Neuronal stem cell (in vitro differentiated cells): ENCODE results near the gene RINT1.
"Not testable (repeated sequence)": the region's sequence is repeated elsewhere in the genome, so short reads cannot be mapped to it uniquely, and the experiment has no call there.

Experiments used
- DNase-seq: peaks from one replicate; pipeline ENCODE4 v3.0.0-alpha.2; 2013; ENCODE audit warnings: low spot score
- H2AFZ ChIP-seq: one replicate; pipeline ENCODE4 v1.6.1; 2013; ENCODE audit warnings: mild to moderate bottlenecking, low read length, inconsistent platforms
- H2AK5ac ChIP-seq: 2 replicates; pipeline ENCODE4 v1.6.1; 2013; ENCODE audit warnings: low read depth, mild to moderate bottlenecking, inconsistent platforms, low read length, moderate library complexity, mixed read lengths
- H2BK120ac ChIP-seq: 2 replicates; pipeline ENCODE4 v1.6.1; 2013; ENCODE audit warnings: low read depth, mild to moderate bottlenecking, inconsistent platforms, low read length, moderate library complexity, mixed read lengths
- H2BK12ac ChIP-seq: one replicate; pipeline ENCODE4 v1.6.1; 2013; ENCODE audit warnings: low read length, inconsistent platforms
- H2BK15ac ChIP-seq: 2 replicates; pipeline ENCODE4 v1.6.1; 2013; ENCODE audit warnings: mild to moderate bottlenecking, low read length, inconsistent platforms, mixed read lengths
- H2BK5ac ChIP-seq: one replicate; pipeline ENCODE4 v1.6.1; 2013; ENCODE audit warnings: inconsistent platforms, mild to moderate bottlenecking, low read length, moderate library complexity
- H3K14ac ChIP-seq: one replicate; pipeline ENCODE4 v1.6.1; 2013; ENCODE audit warnings: low read length, inconsistent platforms
- H3K18ac ChIP-seq: 2 replicates; pipeline ENCODE4 v1.6.1; 2013; ENCODE audit warnings: low read length, inconsistent platforms
- H3K23ac ChIP-seq: 2 replicates; pipeline ENCODE4 v1.6.1; 2013; ENCODE audit warnings: low read depth, mild to moderate bottlenecking, mixed read lengths, low read length, inconsistent platforms; ENCODE audit not compliant: poor library complexity
- H3K27ac ChIP-seq: replicated peaks from 3 replicates; pipeline ENCODE4 v1.5.1; 2013; ENCODE audit warnings: low read length, inconsistent platforms
- H3K27me3 ChIP-seq, 3 experiments: 2 replicates each; pipeline ENCODE4 v1.6.1; 2013; ENCODE audit warnings: low read length in 3 of 3, mild to moderate bottlenecking in 2 of 3, inconsistent platforms in 1 of 3, low read depth in 1 of 3, mixed read lengths in 1 of 3, moderate library complexity in 1 of 3; ENCODE audit not compliant: control insufficient read depth in 3 of 3, insufficient read depth in 3 of 3
- H3K36me3 ChIP-seq, 2 donors: replicated peaks in 1 of 2; 2 replicates each; pipeline ENCODE4 v1.6.1; 2013; ENCODE audit warnings: low read length in 2 of 2; ENCODE audit not compliant: control insufficient read depth in 2 of 2, insufficient read depth in 2 of 2
- H3K4ac ChIP-seq: 2 replicates; pipeline ENCODE4 v1.6.1; 2013; ENCODE audit warnings: inconsistent platforms, mild to moderate bottlenecking, low read length, moderate library complexity
- H3K4me1 ChIP-seq, 2 donors: 1 replicate in 1 of 2; 2 replicates in 1 of 2; pipeline ENCODE4 v1.6.1; 2013; ENCODE audit warnings: low read length in 2 of 2, low read depth in 1 of 2; ENCODE audit not compliant: control insufficient read depth in 2 of 2, insufficient read depth in 1 of 2
- H3K4me2 ChIP-seq: one replicate; pipeline ENCODE4 v1.6.1; 2013; ENCODE audit warnings: mild to moderate bottlenecking, low read length, inconsistent platforms; ENCODE audit not compliant: insufficient read depth, poor library complexity, severe bottlenecking
- H3K4me3 ChIP-seq, 2 donors: 2 replicates each; pipeline ENCODE4 v1.5.1; 2013; ENCODE audit warnings: low read length in 2 of 2, mild to moderate bottlenecking in 2 of 2, inconsistent platforms in 1 of 2, moderate library complexity in 1 of 2
- H3K79me1 ChIP-seq: one replicate; pipeline ENCODE4 v1.6.1; 2013; ENCODE audit warnings: low read depth, mild to moderate bottlenecking, inconsistent platforms, low read length, moderate library complexity
- H3K9ac ChIP-seq: one replicate; pipeline ENCODE4 v1.6.1; 2013; ENCODE audit warnings: mild to moderate bottlenecking, low read depth, low read length, inconsistent platforms; ENCODE audit not compliant: poor library complexity
- H3K9me3 ChIP-seq, 2 donors: replicated peaks in 1 of 2; 2 replicates each; pipeline versions ENCODE3 to v1.6.1; 2013; ENCODE audit warnings: low read length in 2 of 2, mild to moderate bottlenecking in 2 of 2, inconsistent platforms in 1 of 2, low read depth in 1 of 2, mixed read lengths in 1 of 2, moderate library complexity in 1 of 2; ENCODE audit not compliant: control insufficient read depth in 2 of 2, insufficient read depth in 1 of 2
- H4K8ac ChIP-seq: one replicate; pipeline ENCODE4 v1.6.1; 2013; ENCODE audit warnings: low read depth, mild to moderate bottlenecking, inconsistent platforms, low read length, moderate library complexity
- H4K91ac ChIP-seq: one replicate; pipeline ENCODE4 v1.6.1; 2013; ENCODE audit warnings: low read length, low read depth, mild to moderate bottlenecking, inconsistent platforms; ENCODE audit not compliant: poor library complexity
- WGBS, 2 donors: extraction: QIAGEN DNeasy Blood & Tissue Kit; methylation state at CpG; one replicate each; pipeline ENCODE4 v1.1.7; 2013; ENCODE audit warnings: missing lambda C conversion rate in 2 of 2, mixed read lengths in 1 of 2; ENCODE audit not compliant: insufficient read length in 2 of 2, insufficient replicate concordance in 1 of 2; ENCODE audit errors: extremely low coverage in 2 of 2; 5-methylcytosine and 5-hydroxymethylcytosine counted together

Gene RINT1

GRCh38 chr7:105519353-105519752 lies 12.6 kb upstream of the RINT1 start:
- H3K4me1 ChIP-seq: peaks cover 2% of the 10 kb centered on the region in 2 donors
- peaks cover 0 to 6% of the 10 kb centered on the region in 2 donors for H3K9me3 ChIP-seq
- H3K79me1 ChIP-seq: peaks cover 4% of the 10 kb centered on the region
- H4K91ac ChIP-seq: no peak overlapping the region
- no peak overlapping the region for H3K4me3 ChIP-seq
- no peak overlapping the region for H3K18ac ChIP-seq
- no peak for DNase-seq
- H3K27ac ChIP-seq: no peak overlapping the region
- no peak overlapping the region for H3K23ac ChIP-seq
- H3K9ac ChIP-seq: no peak overlapping the region
- H3K27me3 ChIP-seq: no peaks in the 10 kb centered on the region
- no peak overlapping the region for H2AFZ ChIP-seq
- no CpG with 5 or more reads among the region's 6 CpGs for WGBS, 2 donors
- H3K4ac ChIP-seq: no peak overlapping the region
- no peak overlapping the region for H2AK5ac ChIP-seq
- no peak overlapping the region for H4K8ac ChIP-seq
- H3K4me2 ChIP-seq: no peak overlapping the region
- H2BK12ac ChIP-seq: no peak overlapping the region
- H2BK120ac ChIP-seq: no peak overlapping the region
- no peak overlapping the region for H2BK5ac ChIP-seq
- peaks cover 5 to 37% of the 10 kb centered on the region in 2 donors for H3K36me3 ChIP-seq
- H3K14ac ChIP-seq: no peak overlapping the region
- H2BK15ac ChIP-seq: no peak overlapping the region

GRCh38 chr7:105520620-105521019 lies 11.4 kb upstream of the RINT1 start:
- H3K4me2 ChIP-seq, H3K27ac ChIP-seq, H3K79me1 ChIP-seq, H2AFZ ChIP-seq, H3K9me3 ChIP-seq, H4K91ac ChIP-seq, DNase-seq, H2BK12ac ChIP-seq, H4K8ac ChIP-seq, H2AK5ac ChIP-seq, H3K14ac ChIP-seq, H3K4ac ChIP-seq, H3K4me1 ChIP-seq, H2BK15ac ChIP-seq, H3K27me3 ChIP-seq, H2BK5ac ChIP-seq, H3K23ac ChIP-seq, H3K18ac ChIP-seq, H2BK120ac ChIP-seq: not testable (repeated sequence)
- peaks cover 5 to 34% of the 10 kb centered on the region in 2 donors for H3K36me3 ChIP-seq
- H3K4me3 ChIP-seq: peak overlapping the region in 1 of 2 donors; percentile 71
- no CpG with 5 or more reads among the region's 7 CpGs for WGBS, 2 donors
- peak overlapping the region; percentile 15 for H3K9ac ChIP-seq

- Histone ChIP-seq H3K4ac (no peak overlapping the region), H3K14ac (peak overlapping the region; percentile 94), H3K79me1 (peaks cover 4% of the 10 kb centered on the region), H2AFZ (peak overlapping the region; percentile 91), H2BK15ac (no peak overlapping the region), H3K36me3 (peaks cover 5 to 34% of the 10 kb centered on the region in 2 donors), H3K18ac (peak overlapping the region; percentile 96), H3K23ac (peak overlapping the region; percentile 99), H3K4me2 (peak overlapping the region; percentile 76), H3K27me3 (no peaks in the 10 kb centered on the region), H2BK12ac (no peak overlapping the region), H3K4me3 (peak overlapping the region; percentile 71 to 91), H3K27ac (no peak overlapping the region), H4K91ac (no peak overlapping the region), H4K8ac (peak overlapping the region; percentile 86), H2BK120ac (no peak overlapping the region), H3K9me3 (peaks cover 0 to 6% of the 10 kb centered on the region in 2 donors), H2BK5ac (no peak overlapping the region), H3K9ac (peak overlapping the region; percentile 97), H2AK5ac (peak overlapping the region; percentile 58), H3K4me1 (peaks cover 2% of the 10 kb centered on the region in 2 donors)
- peak; percentile 49 for DNase-seq
- WGBS, 2 donors: no CpG with 5 or more reads among the region's 25 CpGs
Observed at GRCh38 chr7:105521027-105521716, 10.8 kb upstream of the RINT1 start.

GRCh38 chr7:105521717-105522463 lies 10.1 kb upstream of the RINT1 start, which contains the start of gene PUS7:
Gene PUS7 (minus strand): TSS chr7:105522271. CDS start chr7:105508512, 13,759 bp downstream.
- Histone ChIP-seq H3K4me2 (peak within 1 kb of the TSS; percentile 76), H2AK5ac (peak within 1 kb of the TSS; percentile 58), H2BK5ac (no peak within 1 kb of the TSS), H3K4ac (no peak within 1 kb of the TSS), H2AFZ (peak within 1 kb of the TSS; percentile 91), H3K9me3 (peaks cover 0 to 6% of the 10 kb centered on the region in 2 donors), H2BK120ac (no peak within 1 kb of the TSS), H2BK15ac (no peak within 1 kb of the TSS), H3K27ac (peak within 1 kb of the TSS; percentile 86), H3K23ac (peak within 1 kb of the TSS; percentile 99), H3K79me1 (peaks cover 4% of the 10 kb centered on the region), H3K9ac (peak within 1 kb of the TSS; percentile 99), H3K4me1 (peaks cover 2% of the 10 kb centered on the region in 2 donors), H3K27me3 (no peaks in the 10 kb centered on the region), H3K14ac (peak within 1 kb of the TSS; percentile 94), H2BK12ac (no peak within 1 kb of the TSS), H3K18ac (peak within 1 kb of the TSS; percentile 97), H4K8ac (peak within 1 kb of the TSS; percentile 86), H4K91ac (no peak within 1 kb of the TSS), H3K4me3 (peak within 1 kb of the TSS; percentile 71 to 91), H3K36me3 (peaks cover 5 to 26% of the 10 kb centered on the region in 2 donors)
- DNase-seq: peak; percentile 86
- WGBS, 2 donors: no CpG with 5 or more reads among the region's 96 CpGs
